Measurements from ENCODE around the gene PHTF2.
"Not testable (repeated sequence)": the region's sequence is repeated elsewhere in the genome, so short reads cannot be mapped to it uniquely, and the experiment has no call there.

Gene PHTF2

GRCh38 chr7:77989981-77990566 is 191.5 kb downstream of the PHTF2 start:
- no peak overlapping the region for H3K4me3 ChIP-seq (ENCODE audit: low read depth, low read length)
- in situ Hi-C loops (cut with HindIII; ENCODE audit: low sequenced_read_pairs): no loop called here
- DNase-seq (ENCODE audit: low read depth): no peak
- TF ChIP-seq, protein P1, sequence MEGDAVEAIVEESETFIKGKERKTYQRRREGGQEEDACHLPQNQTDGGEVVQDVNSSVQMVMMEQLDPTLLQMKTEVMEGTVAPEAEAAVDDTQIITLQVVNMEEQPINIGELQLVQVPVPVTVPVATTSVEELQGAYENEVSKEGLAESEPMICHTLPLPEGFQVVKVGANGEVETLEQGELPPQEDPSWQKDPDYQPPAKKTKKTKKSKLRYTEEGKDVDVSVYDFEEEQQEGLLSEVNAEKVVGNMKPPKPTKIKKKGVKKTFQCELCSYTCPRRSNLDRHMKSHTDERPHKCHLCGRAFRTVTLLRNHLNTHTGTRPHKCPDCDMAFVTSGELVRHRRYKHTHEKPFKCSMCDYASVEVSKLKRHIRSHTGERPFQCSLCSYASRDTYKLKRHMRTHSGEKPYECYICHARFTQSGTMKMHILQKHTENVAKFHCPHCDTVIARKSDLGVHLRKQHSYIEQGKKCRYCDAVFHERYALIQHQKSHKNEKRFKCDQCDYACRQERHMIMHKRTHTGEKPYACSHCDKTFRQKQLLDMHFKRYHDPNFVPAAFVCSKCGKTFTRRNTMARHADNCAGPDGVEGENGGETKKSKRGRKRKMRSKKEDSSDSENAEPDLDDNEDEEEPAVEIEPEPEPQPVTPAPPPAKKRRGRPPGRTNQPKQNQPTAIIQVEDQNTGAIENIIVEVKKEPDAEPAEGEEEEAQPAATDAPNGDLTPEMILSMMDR (IDR thresholded peaks at IDR 0.05; ENCODE audit: low read depth, low read length, missing control alignments): no peak

DNA sequence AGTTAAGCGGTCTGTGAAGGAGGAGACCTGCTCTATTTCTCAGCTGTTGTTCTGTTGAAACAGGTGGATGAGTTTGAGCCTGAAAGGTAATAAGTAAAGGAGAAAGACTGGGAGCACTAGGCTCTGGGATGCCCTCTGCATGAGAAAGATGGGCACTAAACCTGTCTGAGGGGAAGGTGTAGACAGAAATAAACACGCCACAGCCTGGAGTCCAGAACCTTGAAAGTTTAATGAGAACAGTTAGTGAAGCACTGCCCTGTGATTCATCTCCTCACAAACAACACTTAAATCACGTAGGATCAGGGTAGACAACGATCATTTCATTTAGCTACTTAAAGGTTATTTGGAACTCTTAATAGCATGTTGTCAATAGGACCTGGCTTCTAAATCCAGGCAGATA is 193.1 kb downstream of the PHTF2 start:
- no peak overlapping the region for H3K4me3 ChIP-seq (ENCODE audit: low read depth, low read length)
- DNase-seq (ENCODE audit: low read depth): no peak
- TF ChIP-seq, protein P1 (IDR thresholded peaks at IDR 0.05; ENCODE audit: low read depth, low read length, missing control alignments): no peak
- in situ Hi-C loops (cut with HindIII; ENCODE audit: low sequenced_read_pairs): no loop called here

DNA sequence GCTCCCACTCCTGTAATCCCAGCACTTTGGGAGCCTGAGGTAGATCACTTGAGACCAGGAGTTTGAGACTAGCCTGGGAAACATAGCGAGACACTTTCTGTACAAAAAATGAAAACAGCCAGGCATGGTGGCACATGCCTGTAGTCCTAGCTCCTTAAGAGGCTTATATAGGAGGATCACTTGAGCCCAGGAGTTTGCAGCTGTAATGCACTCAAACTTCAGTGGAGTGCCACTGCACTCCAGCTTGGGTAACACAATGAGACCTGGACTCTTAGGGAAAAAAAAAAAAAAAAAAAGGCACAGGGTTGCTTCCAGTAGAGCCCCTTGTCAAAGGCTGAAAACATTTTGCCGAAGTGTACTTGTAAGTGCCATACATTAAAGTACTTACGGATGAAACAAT is 195.3 kb downstream of the PHTF2 start:
- no peak overlapping the region for H3K4me3 ChIP-seq (ENCODE audit: low read depth, low read length)
- TF ChIP-seq, protein P1 (IDR thresholded peaks at IDR 0.05; ENCODE audit: low read depth, low read length, missing control alignments): no peak
- no peak for DNase-seq (ENCODE audit: low read depth)
- in situ Hi-C loops (cut with HindIII; ENCODE audit: low sequenced_read_pairs): no loop called here

DNA sequence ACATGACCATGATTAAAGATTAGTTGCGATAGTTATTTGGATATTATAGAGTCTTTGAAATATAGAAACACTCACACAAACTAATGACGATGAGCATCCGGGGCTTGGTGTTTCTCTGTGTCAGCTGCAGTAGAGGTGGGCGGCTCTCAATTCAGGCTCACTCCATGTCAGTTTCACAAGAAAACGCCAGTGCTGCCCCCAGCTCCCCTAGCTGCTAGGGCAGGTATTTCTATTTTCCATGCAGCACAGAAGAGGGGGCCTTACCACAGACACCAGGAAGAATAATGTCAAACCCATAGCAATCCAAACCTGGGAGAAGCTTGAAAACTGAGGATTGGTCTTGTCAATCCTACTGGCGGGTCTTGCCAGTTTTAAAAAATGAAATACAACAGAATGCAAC is 197.1 kb downstream of the PHTF2 start:
- in situ Hi-C loops (cut with HindIII; ENCODE audit: low sequenced_read_pairs): no loop called here
- TF ChIP-seq, protein P1 (IDR thresholded peaks at IDR 0.05; ENCODE audit: low read depth, low read length, missing control alignments): no peak
- no peak overlapping the region for H3K4me3 ChIP-seq (ENCODE audit: low read depth, low read length)
- no peak for DNase-seq (ENCODE audit: low read depth)

DNA sequence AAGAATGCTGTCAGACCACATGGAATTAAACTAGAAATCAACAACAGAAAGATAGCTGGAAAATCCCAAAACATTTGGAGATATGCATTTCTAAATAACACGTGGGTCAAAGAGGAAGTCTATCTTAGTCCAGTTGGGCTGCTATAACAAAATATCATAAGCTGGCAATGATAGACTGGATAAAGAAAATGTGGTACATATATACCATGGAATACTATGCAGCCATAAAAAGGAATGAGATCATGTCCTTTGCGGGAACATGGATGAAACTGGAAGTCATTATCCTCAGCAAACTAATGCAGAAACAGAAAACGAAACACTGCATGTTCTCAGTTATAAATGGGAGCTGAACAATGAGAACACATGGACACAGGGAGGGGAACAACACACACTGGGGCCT is 200.6 kb downstream of the PHTF2 start:
- in situ Hi-C loops (cut with HindIII; ENCODE audit: low sequenced_read_pairs); H3K4me3 ChIP-seq (ENCODE audit: low read depth, low read length): not testable (repeated sequence)

DNA sequence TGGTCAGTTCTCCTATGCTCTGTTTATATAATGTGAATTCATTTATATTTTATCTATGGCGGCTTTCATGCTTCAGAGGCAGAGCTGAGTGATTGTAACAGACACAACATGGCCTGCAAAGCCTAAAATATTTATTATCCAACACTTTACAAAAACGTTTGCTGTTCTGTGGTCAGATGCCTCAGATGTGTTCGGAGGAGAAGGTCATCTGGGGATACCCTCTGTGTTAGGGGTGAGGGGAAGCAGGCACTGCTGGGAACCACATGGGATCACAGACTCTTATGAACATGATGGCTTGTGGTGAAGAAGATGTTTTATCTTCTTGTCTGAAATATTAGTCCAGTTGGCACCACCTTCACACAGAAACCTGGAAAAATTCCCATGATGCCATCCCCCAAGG is 203.4 kb downstream of the PHTF2 start:
- TF ChIP-seq, protein P1 (IDR thresholded peaks at IDR 0.05; ENCODE audit: low read depth, low read length, missing control alignments): no peak
- in situ Hi-C loops (cut with HindIII; ENCODE audit: low sequenced_read_pairs): no loop called here
- no peak overlapping the region for H3K4me3 ChIP-seq (ENCODE audit: low read depth, low read length)
- no peak for DNase-seq (ENCODE audit: low read depth)

More for the DNA sequence above, 200.6 kb downstream of the PHTF2 start:
- not testable (repeated sequence) for DNase-seq (ENCODE audit: low read depth)

- DNase-seq (ENCODE audit: low read depth): no peak
- TF ChIP-seq, protein P1 (IDR thresholded peaks at IDR 0.05; ENCODE audit: low read depth, low read length, missing control alignments): no peak
- in situ Hi-C loops (cut with HindIII; ENCODE audit: low sequenced_read_pairs): no loop called here
- H3K4me3 ChIP-seq (ENCODE audit: low read depth, low read length): no peak overlapping the region
Measured at GRCh38 chr7:78002715-78003114, 204.1 kb downstream of the PHTF2 start.

All from astrocyte of the cerebellum (primary cell).